ENCODE results near the gene ELMO1. TPM values are rescaled to one million over a fixed set of nuclear protein-coding genes. Genes with fewer than 3 reads are reported as not detected.

Gene ELMO1
- total and polyA plus RNA-seq, 2 of the 13 experiments (the other 11 are each of a cell fraction or from before 2014, with no cell fraction given): 0.11 to 0.17 TPM

DNA sequence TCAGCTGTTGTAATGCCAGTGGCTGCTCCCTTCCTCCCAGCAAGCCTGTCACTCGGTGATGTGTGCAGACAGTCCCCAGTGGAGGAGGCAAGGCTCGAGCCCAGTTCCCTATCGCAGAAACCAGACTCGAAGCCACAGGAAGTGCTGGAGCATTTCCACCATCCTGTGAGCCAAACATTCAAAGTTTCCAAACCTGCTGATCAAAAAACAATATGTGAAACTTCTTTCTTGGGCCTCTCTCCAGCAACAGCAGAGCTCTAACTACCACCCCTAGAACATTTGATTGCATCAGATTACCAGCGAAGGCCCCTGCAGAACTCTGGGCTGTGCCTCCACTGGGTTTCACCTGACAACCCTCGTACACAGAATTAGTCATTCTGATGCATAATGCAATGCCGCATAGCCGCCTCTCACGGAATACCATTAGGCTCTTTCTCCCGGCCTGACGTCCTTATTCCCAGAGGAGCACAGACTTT lies 94.0 kb downstream of the ELMO1 start (continued):
- TF ChIP-seq, protein P1, sequence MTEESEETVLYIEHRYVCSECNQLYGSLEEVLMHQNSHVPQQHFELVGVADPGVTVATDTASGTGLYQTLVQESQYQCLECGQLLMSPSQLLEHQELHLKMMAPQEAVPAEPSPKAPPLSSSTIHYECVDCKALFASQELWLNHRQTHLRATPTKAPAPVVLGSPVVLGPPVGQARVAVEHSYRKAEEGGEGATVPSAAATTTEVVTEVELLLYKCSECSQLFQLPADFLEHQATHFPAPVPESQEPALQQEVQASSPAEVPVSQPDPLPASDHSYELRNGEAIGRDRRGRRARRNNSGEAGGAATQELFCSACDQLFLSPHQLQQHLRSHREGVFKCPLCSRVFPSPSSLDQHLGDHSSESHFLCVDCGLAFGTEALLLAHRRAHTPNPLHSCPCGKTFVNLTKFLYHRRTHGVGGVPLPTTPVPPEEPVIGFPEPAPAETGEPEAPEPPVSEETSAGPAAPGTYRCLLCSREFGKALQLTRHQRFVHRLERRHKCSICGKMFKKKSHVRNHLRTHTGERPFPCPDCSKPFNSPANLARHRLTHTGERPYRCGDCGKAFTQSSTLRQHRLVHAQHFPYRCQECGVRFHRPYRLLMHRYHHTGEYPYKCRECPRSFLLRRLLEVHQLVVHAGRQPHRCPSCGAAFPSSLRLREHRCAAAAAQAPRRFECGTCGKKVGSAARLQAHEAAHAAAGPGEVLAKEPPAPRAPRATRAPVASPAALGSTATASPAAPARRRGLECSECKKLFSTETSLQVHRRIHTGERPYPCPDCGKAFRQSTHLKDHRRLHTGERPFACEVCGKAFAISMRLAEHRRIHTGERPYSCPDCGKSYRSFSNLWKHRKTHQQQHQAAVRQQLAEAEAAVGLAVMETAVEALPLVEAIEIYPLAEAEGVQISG (CRISPR knock-in tag; IDR thresholded peaks at IDR 0.05): no peak
- TF ChIP-seq MTA3 (CRISPR knock-in tag; IDR thresholded peaks at IDR 0.05) (no peak), AKAP8 (CRISPR knock-in tag; IDR thresholded peaks at IDR 0.05) (no peak), DMAP1 (CRISPR knock-in tag; IDR thresholded peaks at IDR 0.05) (no peak)
- TF ChIP-seq, protein P2, sequence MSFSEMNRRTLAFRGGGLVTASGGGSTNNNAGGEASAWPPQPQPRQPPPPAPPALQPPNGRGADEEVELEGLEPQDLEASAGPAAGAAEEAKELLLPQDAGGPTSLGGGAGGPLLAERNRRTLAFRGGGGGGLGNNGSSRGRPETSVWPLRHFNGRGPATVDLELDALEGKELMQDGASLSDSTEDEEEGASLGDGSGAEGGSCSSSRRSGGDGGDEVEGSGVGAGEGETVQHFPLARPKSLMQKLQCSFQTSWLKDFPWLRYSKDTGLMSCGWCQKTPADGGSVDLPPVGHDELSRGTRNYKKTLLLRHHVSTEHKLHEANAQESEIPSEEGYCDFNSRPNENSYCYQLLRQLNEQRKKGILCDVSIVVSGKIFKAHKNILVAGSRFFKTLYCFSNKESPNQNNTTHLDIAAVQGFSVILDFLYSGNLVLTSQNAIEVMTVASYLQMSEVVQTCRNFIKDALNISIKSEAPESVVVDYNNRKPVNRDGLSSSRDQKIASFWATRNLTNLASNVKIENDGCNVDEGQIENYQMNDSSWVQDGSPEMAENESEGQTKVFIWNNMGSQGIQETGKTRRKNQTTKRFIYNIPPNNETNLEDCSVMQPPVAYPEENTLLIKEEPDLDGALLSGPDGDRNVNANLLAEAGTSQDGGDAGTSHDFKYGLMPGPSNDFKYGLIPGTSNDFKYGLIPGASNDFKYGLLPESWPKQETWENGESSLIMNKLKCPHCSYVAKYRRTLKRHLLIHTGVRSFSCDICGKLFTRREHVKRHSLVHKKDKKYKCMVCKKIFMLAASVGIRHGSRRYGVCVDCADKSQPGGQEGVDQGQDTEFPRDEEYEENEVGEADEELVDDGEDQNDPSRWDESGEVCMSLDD (CRISPR knock-in tag; IDR thresholded peaks at IDR 0.05; ENCODE audit: borderline replicate concordance): no peak

DNA sequence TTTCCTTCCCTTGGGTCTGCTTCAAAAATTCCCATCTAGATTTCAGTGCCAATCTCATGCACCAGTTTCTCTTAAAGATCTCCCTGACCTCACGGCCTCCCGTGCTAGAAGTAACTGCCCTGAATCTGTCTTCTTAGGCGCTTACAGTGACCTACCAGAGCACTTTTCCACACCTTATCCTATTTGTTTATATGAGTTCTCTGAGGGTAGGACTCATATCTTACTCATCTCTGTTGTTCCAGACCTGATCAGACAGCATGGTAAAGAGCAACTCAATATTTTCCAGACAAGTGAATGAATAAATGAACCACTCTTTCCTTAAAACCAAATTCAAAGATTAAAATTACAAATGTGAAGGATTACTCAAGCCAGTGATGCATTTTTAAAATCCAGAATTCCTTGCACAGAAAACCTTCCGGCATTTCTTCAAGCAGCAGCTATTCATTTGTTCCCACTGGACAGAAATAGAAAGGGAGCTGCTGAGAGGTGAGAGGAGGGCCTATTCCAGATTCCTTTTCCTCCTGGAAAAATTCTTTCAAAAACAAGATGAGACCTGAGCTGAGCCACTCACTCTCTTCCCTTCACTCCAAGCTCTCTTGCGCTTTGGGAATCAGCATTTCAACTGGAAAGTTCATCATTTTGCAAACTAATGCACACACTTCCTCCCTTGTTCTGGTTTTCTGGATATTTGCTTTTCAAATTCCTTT lies 94.6 kb downstream of the ELMO1 start:
- Histone ChIP-seq H3K4me2 (ENCODE audit: low read depth, low read length) (no peak overlapping the region), H3K9ac (ENCODE audit: insufficient read depth, low read depth, low read length) (no peak overlapping the region), H3K27me3 (ENCODE audit: control insufficient read depth in 1 of 2, insufficient read depth in 2 of 2, low read length in 2 of 2) (no peaks in the 10 kb centered on the region; a peak in 1 of 5 replicates), H3K27ac (ENCODE audit: extremely low read length, insufficient read depth, low read length) (no peak overlapping the region), H4K20me1 (ENCODE audit: insufficient read depth, low read length) (no peaks in the 10 kb centered on the region), H3K79me2 (ENCODE audit: insufficient read depth, low read length) (no peaks in the 10 kb centered on the region), H2AFZ (ENCODE audit: low read length) (no peak overlapping the region), H3K36me3 (replicated peaks in 1 of 2; ENCODE audit: control insufficient read depth in 1 of 2, insufficient read depth in 2 of 2, low read length in 2 of 2) (no peaks in the 10 kb centered on the region), H3K9me3 (ENCODE audit: low read length) (no peaks in the 10 kb centered on the region), H3K4me3 (replicated peaks in 1 of 3; ENCODE audit: insufficient read depth in 1 of 3, low read depth in 2 of 3, low read length in 3 of 3) (no peak overlapping the region), H3K4me1 (ENCODE audit: insufficient read depth, low read length) (peaks cover 7% of the 10 kb centered on the region; the same call in 1 of the 2 replicates)
- FAIRE-seq: no peak
- 57% methylated on average over 5 of the region's 5 CpGs for WGBS (ENCODE audit: low lambda C conversion rate)
- in situ Hi-C loops (cut with HindIII; ENCODE audit: extremely low pct_ligation_motif_present, low pct_unique_long_range_greater_than_20kb) (no loop called here), intact Hi-C loops (cut with micrococcal nuclease; ENCODE audit: unreplicated experiment) (loop anchor here (2.0 to 10.0 kb wide), 3 partner anchors 69 to 145 kb away; no protein-coding TSS in a partner anchor)
- no peak for TF ChIP-seq FOXA1 (IDR thresholded peaks at IDR 0.05)
- TF ChIP-seq FOXA1 (CRISPR knock-in tag; IDR thresholded peaks at IDR 0.05): 0 out of 2 replicates have a peak, but pooled peaks have one; percentile 32
- no peak for TF ChIP-seq SCMH1 (CRISPR knock-in tag; IDR thresholded peaks at IDR 0.05; ENCODE audit: borderline replicate concordance)
- no TSS peak for BruUV-seq (replicated peaks)
- no peak for ATAC-seq
- CTCF ChIA-PET (ENCODE audit: low intra/inter-chr PET ratio, low total read pairs): no interaction called here
- DNase-seq (ENCODE audit: low spot score): peak; percentile 24
- POLR2A ChIA-PET: no interaction called here

All from HepG2 (cell line).